Measurements from ENCODE around the gene FBXL20.
"Not testable (repeated sequence)": the region's sequence is repeated elsewhere in the genome, so short reads cannot be mapped to it uniquely, and the experiment has no call there.

Gene FBXL20

DNA sequence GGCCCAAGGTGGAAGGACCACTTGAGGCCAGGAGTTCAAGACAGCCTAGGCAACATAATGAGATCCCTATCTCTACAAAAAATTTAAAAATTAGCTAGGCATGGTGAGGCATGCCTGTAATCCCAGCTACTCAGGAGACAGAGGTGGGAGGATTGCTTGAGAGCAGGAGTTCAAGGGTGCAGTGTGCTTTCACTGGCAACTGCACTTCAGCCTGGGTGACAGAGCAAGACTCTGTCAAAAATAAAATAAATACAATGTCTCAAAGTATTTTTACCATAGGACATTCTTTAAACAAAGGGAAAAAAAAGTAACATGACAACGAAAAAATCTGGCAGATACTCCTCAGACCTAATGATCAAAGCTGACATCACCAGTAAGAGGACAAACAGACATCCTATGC, 72.6 kb downstream of the FBXL20 start:
- no peak for DNase-seq

DNA sequence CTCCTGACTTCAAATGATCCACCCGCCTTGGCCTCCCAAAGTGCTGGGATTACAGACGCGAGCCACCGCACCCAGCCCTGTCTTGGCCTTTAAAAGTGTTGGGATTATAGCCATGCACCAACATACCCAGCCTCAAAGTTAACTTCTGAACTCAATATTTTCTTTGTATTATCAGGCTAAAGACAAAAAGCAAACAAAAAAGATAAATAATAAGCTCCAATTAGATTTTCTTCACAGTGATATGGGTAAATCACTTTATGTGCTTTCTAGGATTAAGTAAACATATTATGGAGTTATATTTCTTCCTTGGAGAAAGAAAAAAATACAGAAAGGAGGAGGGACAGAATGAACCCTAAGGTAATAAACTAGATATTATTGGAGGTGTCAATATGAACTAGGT, 74.3 kb downstream of the FBXL20 start:
- DNase-seq = no peak

DNA sequence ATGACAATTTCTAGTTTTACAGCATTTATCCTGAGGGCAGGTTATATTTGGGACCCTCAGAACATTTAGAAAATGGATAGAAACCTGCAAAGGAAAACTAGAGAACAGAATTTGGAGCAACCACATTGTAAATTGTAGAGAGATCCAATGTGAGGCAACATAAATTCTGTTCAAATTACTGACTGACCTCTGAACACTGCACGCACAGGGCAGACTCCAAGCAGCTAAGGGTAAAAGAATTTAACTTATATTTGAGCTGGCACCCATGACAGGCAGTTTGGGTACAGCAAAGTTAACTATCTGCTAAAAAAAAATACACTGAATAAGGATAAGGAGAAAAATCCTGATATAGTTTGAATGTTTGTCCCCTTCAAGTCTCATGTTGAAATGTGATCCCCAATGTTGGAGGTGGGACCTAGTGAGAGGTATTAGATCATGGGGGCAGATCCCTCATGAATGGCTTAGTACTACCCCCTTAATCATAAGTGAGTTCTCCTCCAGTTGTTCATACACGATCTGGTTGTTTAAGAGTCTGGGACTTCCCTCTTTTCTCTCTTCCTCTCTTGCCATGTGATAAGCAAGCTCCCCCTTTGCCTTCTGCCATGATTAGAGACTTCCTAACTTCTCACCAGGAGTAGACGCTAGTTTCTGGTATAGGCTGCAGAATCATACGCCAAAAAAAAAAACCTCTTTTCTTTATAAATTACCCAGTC, 75.7 kb downstream of the FBXL20 start:
- DNase-seq = no peak

DNA sequence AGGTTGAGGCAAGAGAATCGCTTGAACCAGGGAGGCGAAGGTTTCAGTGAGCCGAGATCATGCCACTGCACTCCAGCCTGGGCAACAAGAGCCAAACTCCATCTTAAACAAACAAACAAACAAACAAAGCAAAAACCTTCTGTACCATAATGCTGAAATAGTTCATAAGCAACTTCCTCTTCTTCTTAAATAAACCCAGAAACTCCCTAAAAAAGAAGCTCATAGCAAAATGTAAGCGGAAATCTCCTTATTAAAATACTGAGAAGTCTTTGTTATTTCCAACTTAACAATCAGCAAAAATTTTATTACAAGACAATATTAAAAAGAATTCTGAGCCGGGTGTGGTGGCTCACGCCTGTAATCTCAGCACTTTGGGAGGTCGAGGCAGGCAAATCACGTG, 82.8 kb downstream of the FBXL20 start:
- DNase-seq = no peak

DNA sequence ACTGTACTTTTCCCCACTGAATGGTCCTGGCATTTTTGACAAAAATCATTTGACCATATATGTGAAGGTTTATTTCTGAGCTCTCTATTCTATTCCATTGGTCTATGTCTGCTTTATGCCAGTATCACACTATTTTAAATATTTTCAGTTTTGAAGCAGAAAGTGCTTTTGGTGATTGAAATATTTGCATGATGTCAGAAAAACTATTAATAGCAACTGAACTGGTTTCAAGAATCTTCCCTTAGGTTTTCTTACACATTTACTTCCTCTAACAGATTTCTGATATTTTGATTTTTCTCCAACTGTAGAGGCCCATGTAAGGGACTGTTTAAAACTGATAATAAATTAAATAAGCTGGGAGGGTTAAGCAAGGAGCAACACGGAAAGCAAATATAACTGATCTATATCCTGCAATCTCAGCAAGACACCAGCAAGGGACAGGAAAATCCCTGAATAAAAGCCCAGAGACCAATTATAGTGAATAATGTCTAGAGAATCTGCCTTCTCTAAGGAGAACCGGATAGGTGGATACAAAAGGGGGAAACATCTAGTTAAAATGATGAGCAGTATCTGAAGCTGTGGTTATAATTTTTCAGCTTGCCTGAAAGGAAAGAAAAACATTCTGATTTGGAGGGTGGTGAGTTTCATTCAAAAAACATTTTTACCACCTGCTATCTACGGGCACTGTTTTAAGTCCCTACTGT, 94.8 kb downstream of the FBXL20 start:
- peak; percentile 20 for DNase-seq

DNA sequence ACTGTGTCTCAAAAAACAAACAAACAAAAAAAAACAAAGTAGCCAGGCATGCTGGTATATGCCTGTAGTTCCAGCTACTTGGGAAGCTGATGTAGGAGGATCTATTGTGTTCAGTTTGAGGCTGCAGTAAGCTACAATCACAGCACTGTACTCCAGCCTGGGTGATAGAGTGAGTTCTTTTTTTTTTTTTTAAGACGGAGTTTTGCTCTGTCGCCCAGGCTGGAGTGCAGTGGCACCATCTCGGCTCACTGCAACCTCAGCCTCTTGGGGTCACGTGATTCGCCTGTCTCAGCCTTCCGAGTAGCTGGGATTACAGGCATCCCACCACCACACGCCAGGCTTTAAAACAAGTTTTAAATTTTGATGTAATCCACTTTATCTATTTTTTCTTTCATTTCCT, 95.4 kb downstream of the FBXL20 start:
- no peak for DNase-seq

DNA sequence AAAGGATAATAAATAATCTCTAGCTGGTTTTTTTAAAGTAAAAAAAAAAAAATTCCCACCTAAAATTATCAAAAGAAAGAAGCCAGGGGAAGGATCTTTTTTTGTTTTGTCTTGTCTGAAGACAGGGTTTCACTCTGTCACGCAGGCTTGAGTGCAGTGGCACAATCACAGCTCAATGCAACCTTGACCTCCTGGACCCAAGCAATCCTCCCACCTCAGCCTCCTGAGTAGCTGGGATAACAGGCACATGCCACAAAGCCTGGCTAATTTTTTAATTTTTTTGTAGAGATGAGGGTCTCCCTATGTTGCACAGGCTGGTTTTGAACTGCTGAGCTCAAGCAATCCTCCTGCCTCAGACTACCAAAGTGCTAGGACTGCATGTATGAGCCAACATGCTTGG, 97.2 kb downstream of the FBXL20 start:
- no peak for DNase-seq

DNA sequence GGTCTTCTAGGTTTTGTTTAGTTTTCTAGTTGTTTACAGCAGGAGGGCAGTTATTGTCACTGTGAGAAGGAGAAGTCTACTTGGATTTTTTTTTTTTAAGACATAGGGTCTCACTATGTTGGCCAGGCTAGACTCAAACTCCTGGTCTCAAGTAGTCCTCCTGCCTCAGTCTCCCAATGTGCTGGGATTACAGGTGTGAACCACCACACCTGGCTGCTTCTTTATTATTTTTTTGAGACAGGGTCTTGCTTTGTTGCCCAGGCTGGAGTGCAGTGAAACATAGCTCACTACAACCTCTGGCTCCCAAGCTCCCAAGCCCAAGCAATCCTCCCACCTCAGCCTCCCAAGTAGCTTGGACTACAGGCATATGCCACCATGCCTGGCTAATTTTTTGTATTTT, 107.4 kb downstream of the FBXL20 start:
- no peak for DNase-seq

DNA sequence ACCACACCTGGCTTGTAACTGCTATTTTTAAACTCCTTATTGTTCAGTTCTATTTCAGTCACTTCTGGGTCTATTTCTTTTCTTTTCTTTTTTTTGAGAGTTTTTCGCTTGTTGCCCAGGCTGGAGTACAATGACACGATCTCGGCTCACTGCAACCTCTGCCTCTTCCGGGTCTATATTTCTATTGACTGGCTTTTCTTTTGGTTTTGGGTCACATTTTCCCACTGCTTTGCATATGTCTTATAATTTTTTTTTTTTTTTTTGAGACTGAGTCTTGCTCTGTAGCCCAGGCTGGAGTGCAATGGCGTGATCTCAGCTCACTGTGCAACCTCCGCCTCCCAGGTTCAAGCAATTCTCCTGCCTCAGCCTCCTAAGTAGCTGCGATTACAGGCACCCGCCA, 108.9 kb downstream of the FBXL20 start:
- not testable (repeated sequence) for DNase-seq

DNA sequence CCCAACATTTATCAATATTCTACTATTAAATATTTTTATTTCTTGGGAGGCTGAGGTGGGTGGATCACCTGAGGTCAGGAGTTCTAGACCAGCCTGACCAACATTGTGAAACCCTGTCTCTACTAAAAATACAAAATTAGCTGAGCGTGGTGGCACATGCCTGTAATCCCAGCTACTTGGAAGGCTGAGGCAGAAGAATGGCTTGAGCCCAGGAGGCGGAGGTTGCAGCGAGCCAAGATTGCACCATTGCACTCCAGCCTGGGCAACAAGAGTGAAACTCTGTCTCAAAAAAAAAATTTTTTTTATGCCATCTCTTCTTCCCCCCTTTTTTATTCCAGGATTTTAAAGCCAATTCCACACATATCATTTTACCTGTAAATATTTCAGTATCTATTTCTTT, 114.9 kb downstream of the FBXL20 start:
- DNase-seq = not testable (repeated sequence)

DNA sequence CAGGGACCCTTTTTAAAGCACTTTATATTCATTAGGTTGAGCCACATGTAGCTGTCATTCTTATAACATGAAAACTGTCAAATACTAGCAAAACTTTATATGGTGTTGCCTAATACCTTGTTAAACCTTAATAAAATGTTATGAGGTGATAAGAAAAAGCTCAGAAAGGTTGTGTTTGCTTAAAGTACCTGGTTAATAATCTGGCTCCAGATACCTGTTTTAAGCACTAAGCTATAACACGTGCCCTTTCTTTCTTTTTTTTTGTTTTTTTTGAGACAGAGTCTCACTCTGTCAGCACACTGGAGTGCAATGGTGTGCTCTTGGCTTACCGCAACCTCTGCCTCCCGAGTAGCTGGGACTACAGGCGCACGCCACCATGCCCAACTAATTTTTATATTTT, 116.7 kb downstream of the FBXL20 start:
- no peak for DNase-seq

DNA sequence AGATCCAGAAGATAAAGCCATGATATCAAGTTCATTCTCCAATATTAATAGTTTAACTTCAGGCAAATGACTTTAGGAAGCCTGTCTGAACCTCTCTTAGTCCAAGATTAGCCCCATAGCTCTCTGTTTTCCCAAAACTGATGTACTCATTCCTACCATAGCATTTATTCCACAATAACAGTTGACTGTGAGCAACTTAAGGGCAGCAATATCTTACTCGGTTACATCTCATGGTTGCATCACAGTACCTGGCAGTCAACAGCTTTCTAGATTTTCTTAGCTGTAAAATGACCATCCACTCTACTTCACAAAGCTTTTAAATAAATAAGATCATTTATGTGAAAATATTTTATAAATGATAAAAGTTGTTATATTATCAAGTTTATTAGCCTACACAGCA, 117.5 kb downstream of the FBXL20 start:
- DNase-seq = no peak

DNA sequence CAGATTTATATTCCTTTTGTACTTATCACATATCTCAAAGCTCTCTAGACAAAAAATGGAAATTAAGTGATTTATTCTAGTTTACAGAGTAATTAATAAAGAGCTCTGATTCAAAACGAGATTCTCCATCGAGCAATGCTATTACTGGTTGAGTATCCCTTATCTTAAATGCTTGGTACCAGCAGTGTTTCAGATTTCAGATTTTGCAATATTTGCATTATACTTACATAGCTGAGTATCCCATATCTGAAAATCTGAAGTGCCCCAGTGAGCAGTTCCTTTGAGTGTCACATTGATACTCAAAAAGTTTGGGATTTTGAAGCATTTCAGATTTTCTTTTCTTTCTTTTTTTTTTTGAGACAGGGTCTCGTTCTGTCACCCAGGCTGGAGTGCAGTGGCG, 118.3 kb downstream of the FBXL20 start:
- DNase-seq = no peak

DNA sequence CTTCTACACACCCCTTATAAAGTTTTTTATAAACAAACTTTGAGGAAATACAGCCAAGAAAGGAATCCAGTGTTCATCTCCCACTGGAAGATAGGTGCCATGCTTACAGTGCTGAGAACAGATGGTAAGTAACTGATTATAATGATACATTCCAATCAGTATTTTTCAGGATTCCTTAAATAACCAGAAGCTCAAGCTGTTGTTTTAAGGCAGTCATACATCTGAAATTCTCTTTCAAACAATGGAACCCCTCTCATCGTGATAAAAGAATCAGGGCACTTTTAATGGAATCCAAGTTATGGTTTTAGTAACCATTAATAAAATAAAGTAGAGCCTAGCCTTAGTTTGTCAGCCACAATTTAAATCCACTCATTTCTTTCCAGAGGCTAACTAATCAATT, 119.6 kb downstream of the FBXL20 start:
- peak; percentile 44 for DNase-seq

DNA sequence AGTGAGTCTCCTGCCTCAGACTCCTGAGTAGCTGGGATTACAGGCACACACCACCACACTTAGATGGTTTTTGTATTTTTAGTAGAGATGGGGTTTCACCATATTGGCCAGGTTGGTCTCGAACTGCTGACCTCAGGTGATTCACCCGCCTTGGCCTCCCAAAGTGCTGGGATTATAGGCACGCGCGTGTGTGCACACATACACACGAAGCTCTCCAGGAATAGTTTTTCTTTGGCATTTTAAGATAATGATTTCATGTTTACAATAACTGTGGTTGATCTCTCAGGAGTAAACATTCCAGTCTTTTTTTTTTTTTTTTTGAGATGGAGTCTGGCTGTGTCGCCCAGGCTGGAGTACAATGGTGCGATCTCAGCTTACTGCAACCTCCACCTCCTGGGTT, 123.2 kb downstream of the FBXL20 start:
- DNase-seq = not testable (repeated sequence)

DNA sequence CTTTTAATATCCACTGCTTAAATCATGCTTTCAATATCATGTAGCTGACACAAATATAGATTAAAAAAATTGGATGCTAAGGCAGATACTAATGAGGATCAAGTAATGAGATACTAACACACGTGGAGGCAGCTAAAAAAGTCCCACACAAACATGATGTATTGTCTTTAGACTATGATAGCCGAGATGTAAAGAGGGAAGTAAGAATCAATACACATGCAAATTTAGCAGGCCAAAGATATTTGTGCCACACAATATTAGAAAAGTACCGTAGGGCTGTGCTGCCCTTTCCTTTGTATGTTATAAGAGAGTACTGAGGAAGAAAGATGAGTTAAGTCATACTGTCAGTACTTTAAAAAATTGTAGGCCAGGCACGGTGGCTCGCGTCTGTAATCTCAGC, 124.3 kb downstream of the FBXL20 start:
- no peak for DNase-seq

DNA sequence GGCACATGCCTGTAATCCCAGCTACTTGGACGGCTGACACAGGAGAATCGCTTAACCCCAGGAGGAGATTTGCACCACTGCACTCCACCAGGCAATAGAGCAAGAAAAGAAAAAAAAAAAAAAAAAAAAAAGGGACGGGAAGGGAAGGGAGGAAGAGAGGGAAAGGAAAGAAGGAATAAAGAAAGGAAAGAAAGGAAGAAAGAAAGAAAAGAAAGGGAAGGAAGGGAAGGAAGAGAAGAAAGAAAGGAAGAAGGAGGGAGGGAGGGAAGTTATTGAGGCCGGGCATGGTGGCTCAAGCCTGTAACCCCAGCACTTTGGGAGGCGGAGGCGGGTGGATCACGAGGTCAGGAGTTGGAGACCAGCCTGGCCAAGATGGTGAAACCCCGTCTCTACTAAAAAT, 125.3 kb downstream of the FBXL20 start:
- DNase-seq = no peak

DNA sequence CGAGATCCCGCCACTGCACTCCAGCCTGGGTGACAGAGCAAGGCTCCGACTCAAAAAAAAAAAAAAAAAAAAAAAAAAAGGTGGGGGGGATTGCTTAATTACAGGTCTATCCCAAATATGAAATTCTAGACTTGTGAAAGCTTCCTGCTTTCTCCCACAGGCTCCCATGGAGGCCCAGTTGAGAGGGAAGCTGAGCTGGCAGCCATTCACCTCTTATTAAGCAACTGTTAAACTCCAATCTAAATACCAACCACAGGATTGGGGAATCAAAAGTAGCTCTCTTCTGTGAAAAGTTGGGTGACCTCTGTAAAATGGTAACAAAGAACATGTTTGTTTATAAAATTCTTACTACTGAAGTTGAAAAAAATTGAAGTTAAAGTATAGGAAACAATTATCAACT, 129.9 kb downstream of the FBXL20 start:
- peak; percentile 28 for DNase-seq

DNA sequence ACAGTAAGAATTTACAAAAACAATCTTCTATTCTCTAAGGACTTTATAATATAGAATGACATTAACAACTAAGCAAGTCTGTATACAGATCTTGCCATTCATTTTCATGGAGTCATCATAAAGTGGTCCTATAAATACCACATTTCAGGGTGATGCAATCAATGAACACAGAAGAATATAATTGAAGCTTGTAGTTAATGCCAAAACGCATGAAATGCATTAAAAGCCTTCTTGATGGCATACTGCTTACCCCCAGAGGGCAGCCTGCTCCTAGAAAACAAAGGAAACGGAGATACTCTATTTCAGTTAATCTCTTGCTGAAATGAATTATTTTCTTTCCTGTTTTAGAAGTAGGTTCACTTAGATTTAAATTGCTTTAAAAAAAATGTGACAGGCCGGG, 130.5 kb downstream of the FBXL20 start:
- DNase-seq = peak; percentile 91

DNA sequence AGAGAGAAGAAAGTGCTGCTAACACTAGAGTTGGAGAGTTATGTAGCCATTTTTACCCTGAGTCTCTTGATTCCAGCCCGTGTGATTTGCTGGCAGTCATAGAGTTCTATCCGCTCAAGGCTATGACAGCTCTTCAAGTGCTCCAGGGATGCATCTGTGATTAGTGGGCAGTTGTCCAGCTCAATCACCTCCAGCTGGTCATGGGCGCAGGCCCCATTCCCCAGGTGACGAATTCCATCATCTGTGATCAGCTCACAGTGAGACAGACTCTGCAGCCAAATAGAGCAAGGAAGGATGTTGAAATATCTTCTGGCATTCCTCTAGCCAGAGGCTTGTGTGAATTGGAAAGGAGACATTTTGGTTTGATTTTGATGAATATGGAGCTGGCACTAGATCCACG, 137.3 kb downstream of the FBXL20 start:
- peak; percentile 14 for DNase-seq

DNA sequence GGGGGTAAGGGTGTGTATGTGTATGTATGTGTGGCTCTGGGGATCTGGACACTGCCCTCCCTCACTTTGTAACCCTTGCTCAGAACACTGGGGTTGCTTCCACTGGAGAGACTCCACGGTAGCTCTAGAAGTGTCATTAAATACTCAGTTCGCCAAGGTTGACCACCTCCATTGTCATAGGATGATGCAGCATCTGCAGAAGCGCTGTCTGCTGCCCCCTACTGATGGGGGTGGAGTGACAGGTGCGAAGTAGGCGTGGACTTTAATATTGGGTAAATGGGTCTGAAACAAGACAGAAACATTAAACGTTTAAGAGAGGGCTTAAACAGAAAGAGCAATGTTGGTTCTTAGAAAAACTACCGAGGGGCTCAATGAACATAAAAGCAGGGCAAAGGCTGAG, 140.1 kb downstream of the FBXL20 start:
- no peak for DNase-seq

DNA sequence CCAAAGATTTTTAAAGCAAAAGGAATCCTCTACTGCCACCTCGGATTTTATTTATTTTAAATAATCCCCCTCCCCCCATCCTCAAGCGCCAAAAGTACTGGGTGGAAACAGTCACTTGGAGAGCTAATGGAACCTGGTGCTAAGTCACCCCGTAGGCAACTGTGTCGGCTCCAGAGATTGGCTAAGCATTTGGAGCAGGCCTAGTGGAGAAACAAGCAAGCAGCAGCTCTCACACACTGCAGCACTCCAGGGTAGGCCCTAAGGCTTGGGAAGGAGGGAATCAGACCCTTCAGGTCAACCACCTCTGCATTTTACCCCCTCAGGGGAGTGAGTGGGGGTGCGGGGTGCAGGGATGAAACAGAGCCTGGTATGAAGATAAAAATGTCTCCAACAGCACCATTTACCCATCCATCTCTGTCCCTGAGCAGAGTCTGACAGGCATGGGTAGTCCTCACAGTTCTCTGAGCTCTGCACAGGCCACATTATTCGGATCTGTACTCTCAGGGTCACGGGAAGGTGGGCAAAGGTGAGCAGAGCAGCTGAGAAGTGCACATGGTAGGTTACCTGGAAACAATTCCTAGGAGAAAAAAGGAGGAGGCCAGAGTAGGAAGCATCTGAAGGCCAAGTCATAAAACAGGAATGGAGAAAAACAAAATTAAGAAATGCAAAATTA, 148.5 kb downstream of the FBXL20 start:
- no peak for DNase-seq

DNA sequence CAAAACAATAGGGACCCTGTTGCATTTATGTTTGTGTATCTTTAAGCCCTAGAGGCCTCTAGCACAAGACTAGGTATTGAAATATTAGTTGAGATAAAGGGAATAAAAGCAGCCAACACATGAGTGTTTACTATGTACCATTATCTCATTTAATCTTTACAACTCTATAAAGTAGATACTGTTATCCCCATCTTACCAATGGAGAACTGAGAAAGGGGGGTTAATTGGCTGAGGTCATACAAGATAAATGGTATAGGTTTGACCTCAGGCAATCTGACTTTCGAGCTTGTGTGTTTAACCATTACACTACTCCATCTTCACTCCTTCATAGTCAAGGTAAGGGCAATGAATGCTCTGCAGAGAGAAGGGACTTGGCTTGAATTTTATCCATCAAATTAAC, 149.4 kb downstream of the FBXL20 start:
- no peak for DNase-seq

DNA sequence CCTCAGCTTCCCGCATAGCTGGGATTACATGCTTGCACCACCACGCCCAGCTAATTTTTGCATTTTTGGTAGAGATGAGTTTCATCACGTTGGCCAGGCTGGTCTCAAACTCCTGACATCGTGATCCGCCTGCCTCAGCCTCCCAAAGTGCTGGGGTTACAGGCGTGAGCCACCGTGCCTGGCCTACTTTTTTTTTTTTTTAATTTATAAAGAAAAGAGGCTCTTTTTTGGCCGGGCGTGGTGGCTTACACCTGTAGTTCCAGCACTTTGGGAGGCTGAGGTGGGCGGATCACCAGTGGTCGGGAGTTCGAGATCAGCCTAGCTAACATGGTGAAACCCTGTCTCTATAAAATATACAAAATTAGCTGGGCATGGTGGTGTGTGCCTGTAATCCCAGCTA, 151.3 kb downstream of the FBXL20 start:
- not testable (repeated sequence) for DNase-seq

Data from fibroblast of skin of abdomen (primary cell).